ENCODE measurements around the gene C19orf81.

The C19orf81 gene

DNA sequence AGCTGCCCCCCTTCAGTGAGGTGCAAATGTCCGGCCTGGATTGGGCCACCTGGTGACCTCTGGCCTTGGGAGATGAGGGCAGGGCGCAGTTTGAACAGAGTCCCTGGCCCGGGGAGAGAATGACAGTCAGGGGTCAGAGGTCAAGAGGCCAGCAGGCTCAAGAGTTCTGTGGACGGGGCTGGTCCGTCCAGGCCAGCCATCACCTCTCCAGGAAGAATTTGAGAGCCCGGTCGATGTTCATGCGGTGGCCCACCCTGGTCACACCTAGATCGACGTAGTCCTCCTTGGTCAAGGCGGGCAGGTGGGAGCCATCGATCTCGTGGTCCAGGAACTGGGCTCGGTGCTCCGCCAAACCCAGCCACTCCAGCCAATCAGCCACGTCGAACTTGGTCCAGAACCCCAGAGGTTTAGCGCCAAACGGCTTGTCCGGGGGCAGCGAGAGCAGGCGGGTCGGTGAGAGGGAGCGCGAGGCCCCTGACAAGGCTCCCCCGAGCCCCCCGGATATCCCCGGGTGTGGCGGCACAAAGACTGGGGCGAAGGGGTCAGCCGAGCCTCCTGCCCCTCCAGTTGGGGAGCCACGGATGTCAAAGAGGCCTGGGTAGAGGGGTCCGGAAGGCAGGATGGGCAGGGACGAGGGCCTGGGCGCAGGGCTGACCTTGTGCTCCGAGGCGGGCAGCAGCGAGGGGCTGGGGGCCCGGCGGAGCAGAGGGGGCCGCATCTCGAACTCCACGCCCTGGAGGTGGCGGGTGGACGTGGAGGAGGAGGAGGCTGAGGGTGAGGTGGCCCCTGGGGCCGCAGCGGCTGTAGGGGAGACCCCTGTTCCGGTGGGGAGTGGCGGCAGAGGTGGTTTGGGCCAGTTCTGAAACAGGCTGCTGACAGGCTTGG is 12.8 kb downstream of the C19orf81 start:
- Histone ChIP-seq H3K4me1 (ENCODE audit: insufficient read depth, low read length) (no peaks in the 10 kb centered on the region), H3K27me3 (ENCODE audit: insufficient read depth, low read length) (peaks cover 12% of the 10 kb centered on the region), H3K27ac (ENCODE audit: low read length) (no peak overlapping the region), H3K4me3 (ENCODE audit: low read length) (no peak overlapping the region), H3K9me3 (ENCODE audit: insufficient read depth, low read depth, low read length) (peaks cover 35% of the 10 kb centered on the region), H3K36me3 (ENCODE audit: insufficient read depth, low read depth, low read length) (no peaks in the 10 kb centered on the region), H3K9ac (ENCODE audit: low read depth, low read length) (no peak overlapping the region)

DNA sequence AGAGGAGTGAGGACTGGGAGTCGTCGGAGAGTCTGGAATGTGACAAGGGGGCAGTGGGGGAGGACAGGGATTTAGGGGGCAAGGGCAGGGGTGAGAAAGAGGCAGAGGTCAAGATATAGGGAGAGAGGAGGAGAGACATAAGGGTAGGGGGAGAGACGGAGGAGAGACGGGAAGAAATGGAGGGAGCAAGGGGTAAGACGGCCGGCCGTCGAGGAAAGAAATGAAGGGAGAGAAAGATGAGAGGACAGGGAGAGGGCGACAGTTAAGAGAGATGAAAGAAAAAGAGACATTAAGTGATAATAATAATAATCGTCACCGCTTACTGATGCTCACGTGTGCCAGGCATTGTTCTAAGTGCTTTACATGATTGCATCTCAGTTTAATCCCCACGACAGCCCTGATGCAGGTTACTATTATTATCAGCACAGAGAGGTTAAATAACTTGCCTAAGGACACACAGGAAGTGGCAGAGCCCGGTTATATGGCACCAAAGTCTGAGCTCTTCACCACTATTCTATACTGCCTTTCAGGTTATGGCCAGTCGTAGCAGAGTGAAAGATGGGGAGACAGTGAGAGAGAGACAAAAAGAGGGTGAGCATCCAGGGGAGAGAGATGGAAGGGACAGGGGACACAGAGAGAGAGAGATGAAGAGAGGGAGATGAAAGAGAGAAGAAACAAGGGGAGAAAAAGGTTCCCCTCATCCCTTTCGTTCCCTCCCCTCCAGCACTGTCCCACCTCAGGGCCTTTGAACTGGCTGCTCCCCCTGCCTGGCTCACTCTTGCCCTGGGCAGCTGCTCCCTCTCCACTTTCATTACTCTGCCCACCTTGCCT is 13.6 kb downstream of the C19orf81 start:
- H3K27ac ChIP-seq (ENCODE audit: low read length): no peak overlapping the region
- H3K4me3 ChIP-seq (ENCODE audit: low read length): no peak overlapping the region
- H3K9me3 ChIP-seq (ENCODE audit: insufficient read depth, low read depth, low read length): peaks cover 28% of the 10 kb centered on the region
- no peaks in the 10 kb centered on the region for H3K36me3 ChIP-seq (ENCODE audit: insufficient read depth, low read depth, low read length)
- H3K9ac ChIP-seq (ENCODE audit: low read depth, low read length): no peak overlapping the region
- no peaks in the 10 kb centered on the region for H3K4me1 ChIP-seq (ENCODE audit: insufficient read depth, low read length)
- H3K27me3 ChIP-seq (ENCODE audit: insufficient read depth, low read length): peaks cover 21% of the 10 kb centered on the region

DNA sequence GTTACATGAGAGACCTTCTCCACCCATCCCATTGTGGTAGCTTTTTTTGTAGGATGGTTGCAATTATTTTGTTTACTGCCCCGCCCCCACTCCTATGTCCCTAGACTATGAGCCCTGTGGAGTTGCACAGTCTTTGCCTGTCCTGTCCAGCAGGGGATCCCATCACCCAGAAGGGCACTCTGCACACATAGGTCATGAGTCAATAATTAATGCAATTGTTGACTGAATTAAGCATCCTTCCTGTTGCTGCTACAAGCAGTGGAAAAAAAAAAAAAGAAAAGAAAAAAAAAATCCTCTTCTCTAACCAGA is 14.2 kb downstream of the C19orf81 start:
- Histone ChIP-seq H3K36me3 (ENCODE audit: insufficient read depth, low read depth, low read length) (no peaks in the 10 kb centered on the region), H3K4me1 (ENCODE audit: insufficient read depth, low read length) (no peaks in the 10 kb centered on the region), H3K4me3 (ENCODE audit: low read length) (no peak overlapping the region), H3K27me3 (ENCODE audit: insufficient read depth, low read length) (peaks cover 26% of the 10 kb centered on the region), H3K9me3 (ENCODE audit: insufficient read depth, low read depth, low read length) (peaks cover 28% of the 10 kb centered on the region), H3K9ac (ENCODE audit: low read depth, low read length) (no peak overlapping the region), H3K27ac (ENCODE audit: low read length) (no peak overlapping the region)

DNA sequence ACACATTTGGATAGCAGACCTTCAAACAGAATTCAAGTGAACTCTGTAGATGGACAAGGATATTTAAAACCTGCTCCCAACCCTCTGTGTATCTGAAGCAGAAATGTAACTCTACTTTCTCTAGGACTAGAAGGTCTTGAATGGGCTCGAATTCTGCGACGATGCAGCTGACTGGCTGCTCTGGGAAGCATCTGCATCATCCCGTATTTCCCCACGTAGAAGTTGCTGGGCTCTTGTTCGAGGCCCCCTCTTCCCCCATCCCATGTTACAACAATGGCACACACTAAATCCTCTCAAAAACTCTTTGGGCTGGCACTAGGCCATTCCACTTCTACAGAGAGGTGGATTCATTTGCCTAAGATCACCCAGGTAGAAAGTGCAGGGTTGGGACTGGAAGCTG is 15.0 kb downstream of the C19orf81 start:
- H3K27ac ChIP-seq (ENCODE audit: low read length): no peak overlapping the region
- no peaks in the 10 kb centered on the region for H3K4me1 ChIP-seq (ENCODE audit: insufficient read depth, low read length)
- no peak overlapping the region for H3K9ac ChIP-seq (ENCODE audit: low read depth, low read length)
- no peak overlapping the region for H3K4me3 ChIP-seq (ENCODE audit: low read length)
- H3K36me3 ChIP-seq (ENCODE audit: insufficient read depth, low read depth, low read length): no peaks in the 10 kb centered on the region
- peaks cover 33% of the 10 kb centered on the region for H3K27me3 ChIP-seq (ENCODE audit: insufficient read depth, low read length)
- peaks cover 31% of the 10 kb centered on the region for H3K9me3 ChIP-seq (ENCODE audit: insufficient read depth, low read depth, low read length)

DNA sequence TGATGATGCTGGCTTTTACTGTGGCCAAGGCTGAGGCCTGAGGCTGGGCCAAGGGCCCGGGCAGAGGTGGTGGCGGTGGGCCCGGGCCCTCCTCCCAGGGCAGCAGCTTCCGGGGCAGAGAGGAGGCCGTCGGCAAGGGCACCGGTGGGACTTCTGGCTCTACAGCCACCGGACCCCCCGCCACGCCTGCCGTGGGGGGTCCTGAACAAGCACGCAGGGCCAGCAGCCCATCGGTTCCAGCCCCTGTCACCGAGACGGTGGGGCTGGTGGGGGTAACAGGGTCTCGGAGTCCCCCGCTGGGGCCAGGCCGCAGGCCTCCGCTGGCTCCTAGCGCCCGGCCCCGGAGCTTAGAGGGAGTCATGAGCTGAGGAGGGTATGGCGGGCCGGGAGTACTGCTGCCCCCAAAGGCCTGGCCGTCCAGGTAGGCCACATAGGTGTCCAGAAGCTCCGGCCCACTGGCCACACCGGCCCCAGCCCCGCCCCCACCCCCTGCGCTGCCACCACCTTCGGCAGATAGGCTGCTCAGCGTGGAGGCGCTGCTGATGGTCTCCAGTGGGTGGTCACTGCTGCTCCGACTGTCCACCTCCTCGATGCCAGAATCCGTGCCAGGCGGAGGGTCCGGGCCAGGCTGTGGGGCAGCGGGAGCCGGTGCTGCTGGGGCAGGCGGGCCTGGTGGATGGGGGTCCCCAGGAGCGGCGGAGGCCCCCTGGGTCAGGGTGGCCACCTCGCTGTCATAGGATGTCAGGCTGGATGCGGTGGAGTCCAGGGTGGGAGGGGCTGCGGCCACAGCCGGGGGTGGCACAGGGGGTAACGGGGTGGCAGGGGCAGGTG is 17.3 kb downstream of the C19orf81 start:
- Histone ChIP-seq H3K9me3 (ENCODE audit: insufficient read depth, low read depth, low read length) (peaks cover 31% of the 10 kb centered on the region), H3K27ac (ENCODE audit: low read length) (no peak overlapping the region), H3K9ac (ENCODE audit: low read depth, low read length) (no peak overlapping the region), H3K36me3 (ENCODE audit: insufficient read depth, low read depth, low read length) (no peaks in the 10 kb centered on the region), H3K4me3 (ENCODE audit: low read length) (no peak overlapping the region), H3K27me3 (ENCODE audit: insufficient read depth, low read length) (peaks cover 49% of the 10 kb centered on the region), H3K4me1 (ENCODE audit: insufficient read depth, low read length) (no peaks in the 10 kb centered on the region)

DNA sequence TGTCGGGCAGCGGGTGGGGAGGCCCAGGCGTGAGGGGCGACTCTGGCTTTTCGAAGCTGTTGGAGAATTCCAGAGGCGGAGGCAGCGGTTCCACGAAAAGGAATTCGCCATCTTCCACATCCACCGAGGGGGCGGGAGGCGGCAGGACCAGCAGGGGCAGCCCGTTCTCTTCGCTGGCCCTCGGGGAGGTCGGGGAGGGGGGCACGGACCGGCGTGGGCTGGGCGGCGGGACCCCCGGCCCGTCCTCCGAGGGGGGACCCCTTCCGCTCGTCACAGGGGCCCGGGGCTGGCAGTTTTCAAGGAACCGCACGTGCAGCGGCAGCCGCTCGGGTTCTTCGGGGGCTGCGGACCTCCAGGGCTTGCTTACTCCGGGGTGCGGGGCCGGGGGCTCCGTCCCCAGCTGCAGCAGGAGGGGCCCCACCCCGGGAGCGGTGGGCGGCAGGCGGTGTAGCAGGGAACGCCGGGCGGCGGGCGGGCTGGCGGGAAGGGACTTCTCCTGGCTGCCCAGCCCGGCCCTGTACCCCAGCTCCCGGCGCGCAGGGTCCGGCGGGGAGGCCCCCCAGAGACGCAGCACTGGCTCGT is 18.0 kb downstream of the C19orf81 start:
- H3K36me3 ChIP-seq (ENCODE audit: insufficient read depth, low read depth, low read length): no peaks in the 10 kb centered on the region
- H3K27ac ChIP-seq (ENCODE audit: low read length): no peak overlapping the region
- peaks cover 31% of the 10 kb centered on the region for H3K9me3 ChIP-seq (ENCODE audit: insufficient read depth, low read depth, low read length)
- H3K4me1 ChIP-seq (ENCODE audit: insufficient read depth, low read length): no peaks in the 10 kb centered on the region
- peaks cover 53% of the 10 kb centered on the region for H3K27me3 ChIP-seq (ENCODE audit: insufficient read depth, low read length)
- H3K4me3 ChIP-seq (ENCODE audit: low read length): no peak overlapping the region
- H3K9ac ChIP-seq (ENCODE audit: low read depth, low read length): no peak overlapping the region

DNA sequence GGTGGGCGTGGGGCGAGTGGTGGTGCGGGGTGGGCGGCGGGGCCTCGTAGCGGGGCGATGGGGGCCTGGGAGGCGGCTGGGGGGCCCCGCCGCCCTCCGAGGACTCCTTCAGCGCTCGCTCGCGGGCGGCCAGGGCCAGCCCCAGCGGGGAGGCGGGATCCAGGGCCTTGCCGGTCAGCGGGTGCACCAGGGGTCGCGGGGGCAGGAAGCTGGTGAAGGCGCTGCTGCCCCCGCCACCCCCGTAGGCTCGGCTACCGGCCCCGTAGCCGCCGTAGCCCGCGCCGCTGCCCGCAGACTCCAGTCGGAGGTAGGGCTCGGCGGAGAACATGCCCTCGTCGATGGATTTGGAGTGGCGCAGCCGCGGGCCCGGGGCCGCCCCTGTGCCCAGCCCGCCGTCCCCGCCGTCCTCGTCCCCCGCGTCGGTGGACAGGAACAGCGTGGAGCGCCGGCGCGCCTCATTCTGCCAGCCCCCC is 18.6 kb downstream of the C19orf81 start:
- no peaks in the 10 kb centered on the region for H3K4me1 ChIP-seq (ENCODE audit: insufficient read depth, low read length)
- H3K4me3 ChIP-seq (ENCODE audit: low read length): no peak overlapping the region
- no peak overlapping the region for H3K9ac ChIP-seq (ENCODE audit: low read depth, low read length)

DNA sequence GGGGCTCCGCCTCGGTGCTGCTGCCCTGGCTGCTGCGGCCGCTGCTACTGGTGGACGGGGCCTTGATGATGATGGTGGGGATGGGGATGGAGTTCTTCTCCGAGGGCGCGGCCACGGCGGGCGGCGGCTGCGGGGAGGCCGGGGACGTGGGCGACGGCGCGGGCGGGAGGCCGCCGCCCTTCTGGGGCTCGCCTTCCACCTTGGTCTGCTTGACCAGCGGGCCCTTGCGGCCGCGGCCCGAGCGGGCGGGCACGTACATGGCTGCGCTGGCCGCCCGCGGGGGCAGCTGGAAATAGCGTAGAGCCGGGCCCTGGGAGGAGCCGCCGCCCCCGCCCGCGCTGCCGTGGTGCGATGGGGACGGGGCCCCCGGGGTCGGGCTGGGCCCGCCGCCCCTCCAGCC is 19.2 kb downstream of the C19orf81 start:
- Histone ChIP-seq H3K27me3 (ENCODE audit: insufficient read depth, low read length) (peaks cover 63% of the 10 kb centered on the region), H3K9me3 (ENCODE audit: insufficient read depth, low read depth, low read length) (peaks cover 30% of the 10 kb centered on the region), H3K36me3 (ENCODE audit: insufficient read depth, low read depth, low read length) (no peaks in the 10 kb centered on the region), H3K4me1 (ENCODE audit: insufficient read depth, low read length) (no peaks in the 10 kb centered on the region), H3K9ac (ENCODE audit: low read depth, low read length) (no peak overlapping the region), H3K27ac (ENCODE audit: low read length) (no peak overlapping the region), H3K4me3 (ENCODE audit: low read length) (no peak overlapping the region)

More for the DNA sequence above, 18.6 kb downstream of the C19orf81 start:
- H3K27ac ChIP-seq (ENCODE audit: low read length): no peak overlapping the region
- H3K9me3 ChIP-seq (ENCODE audit: insufficient read depth, low read depth, low read length): peaks cover 34% of the 10 kb centered on the region
- no peaks in the 10 kb centered on the region for H3K36me3 ChIP-seq (ENCODE audit: insufficient read depth, low read depth, low read length)
- peaks cover 57% of the 10 kb centered on the region for H3K27me3 ChIP-seq (ENCODE audit: insufficient read depth, low read length)

DNA sequence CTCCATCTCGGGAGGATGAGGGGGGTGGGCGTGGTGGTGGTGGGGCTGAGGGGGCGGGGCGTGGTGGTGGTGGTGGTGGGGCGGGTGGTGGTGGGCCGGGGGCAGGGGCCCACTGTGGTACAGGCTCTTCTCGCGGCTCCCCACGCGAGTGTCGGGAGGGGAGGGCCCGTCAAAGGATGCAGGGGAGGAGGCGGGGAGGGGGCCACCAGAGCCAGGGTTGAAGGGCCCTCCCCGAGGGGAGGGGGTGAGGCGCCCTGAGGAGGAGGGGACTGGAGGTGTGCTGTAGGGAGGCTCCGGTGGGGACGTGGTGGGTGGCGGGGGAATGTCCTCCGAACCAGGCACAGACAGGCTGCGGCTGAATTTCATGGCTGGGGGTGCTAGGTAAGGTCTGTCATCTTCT is 19.6 kb downstream of the C19orf81 start:
- H3K9me3 ChIP-seq (ENCODE audit: insufficient read depth, low read depth, low read length): peaks cover 29% of the 10 kb centered on the region
- H3K27me3 ChIP-seq (ENCODE audit: insufficient read depth, low read length): peaks cover 65% of the 10 kb centered on the region
- H3K36me3 ChIP-seq (ENCODE audit: insufficient read depth, low read depth, low read length): no peaks in the 10 kb centered on the region
- H3K9ac ChIP-seq (ENCODE audit: low read depth, low read length): no peak overlapping the region
- H3K4me3 ChIP-seq (ENCODE audit: low read length): no peak overlapping the region
- H3K4me1 ChIP-seq (ENCODE audit: insufficient read depth, low read length): no peaks in the 10 kb centered on the region
- no peak overlapping the region for H3K27ac ChIP-seq (ENCODE audit: low read length)

DNA sequence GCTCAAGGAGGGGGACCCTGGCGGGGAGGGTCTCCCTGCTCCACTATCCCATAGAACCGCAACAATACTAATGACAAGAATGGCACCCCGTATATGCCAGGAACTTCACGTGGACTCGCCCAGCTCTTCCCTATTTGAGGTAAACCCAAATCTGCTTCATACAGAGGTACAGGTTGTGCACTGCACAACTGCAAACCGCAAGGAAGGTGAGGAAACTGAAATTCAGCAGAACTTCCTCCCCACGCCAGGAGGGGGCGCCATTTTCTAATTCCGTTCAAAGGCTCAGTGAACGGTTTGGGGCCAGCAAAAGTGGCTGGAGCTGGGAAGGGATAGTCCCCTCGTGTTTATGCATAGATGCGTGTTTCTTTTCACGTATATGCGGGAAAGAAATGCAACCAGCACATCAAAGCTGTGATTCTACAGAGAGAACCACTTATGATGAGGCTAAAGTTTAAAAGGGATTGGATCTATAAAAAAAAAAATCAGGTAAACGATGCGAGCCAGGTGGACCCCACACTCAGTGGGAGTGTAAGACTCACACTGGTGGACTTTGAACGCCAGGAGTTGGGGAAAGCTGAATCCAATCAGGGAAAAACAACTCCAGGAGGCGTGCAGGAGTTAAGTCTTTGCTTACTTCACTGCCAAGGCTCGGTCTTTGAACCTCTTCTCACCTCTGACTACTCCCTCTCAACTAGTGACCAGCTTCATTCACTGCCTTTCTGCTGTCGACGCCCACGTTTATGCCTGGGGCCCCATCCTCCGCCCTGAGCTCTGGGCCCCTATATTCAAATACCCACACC is 20.3 kb downstream of the C19orf81 start:
- no peak overlapping the region for H3K9ac ChIP-seq (ENCODE audit: low read depth, low read length)
- H3K27ac ChIP-seq (ENCODE audit: low read length): no peak overlapping the region
- H3K9me3 ChIP-seq (ENCODE audit: insufficient read depth, low read depth, low read length): peaks cover 23% of the 10 kb centered on the region
- no peak overlapping the region for H3K4me3 ChIP-seq (ENCODE audit: low read length)
- H3K27me3 ChIP-seq (ENCODE audit: insufficient read depth, low read length): peaks cover 65% of the 10 kb centered on the region
- H3K4me1 ChIP-seq (ENCODE audit: insufficient read depth, low read length): no peaks in the 10 kb centered on the region
- H3K36me3 ChIP-seq (ENCODE audit: insufficient read depth, low read depth, low read length): no peaks in the 10 kb centered on the region

DNA sequence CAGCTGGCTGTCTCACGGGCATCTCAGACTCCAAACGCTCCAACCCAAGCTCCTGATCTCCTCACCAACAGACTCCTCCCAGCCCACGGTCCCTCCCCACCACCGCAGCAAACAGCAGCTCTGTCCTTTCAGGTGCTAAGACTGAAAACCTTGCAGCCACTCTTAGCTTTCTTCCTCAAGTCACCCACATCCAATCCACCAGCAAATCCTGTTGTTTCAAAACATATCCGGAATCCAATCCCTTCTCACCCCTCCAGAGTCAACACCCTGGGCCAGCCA is 20.8 kb downstream of the C19orf81 start:
- Histone ChIP-seq H3K9ac (ENCODE audit: low read depth, low read length) (no peak overlapping the region), H3K4me1 (ENCODE audit: insufficient read depth, low read length) (no peaks in the 10 kb centered on the region), H3K36me3 (ENCODE audit: insufficient read depth, low read depth, low read length) (no peaks in the 10 kb centered on the region), H3K27me3 (ENCODE audit: insufficient read depth, low read length) (peaks cover 65% of the 10 kb centered on the region), H3K9me3 (ENCODE audit: insufficient read depth, low read depth, low read length) (peaks cover 22% of the 10 kb centered on the region), H3K27ac (ENCODE audit: low read length) (no peak overlapping the region), H3K4me3 (ENCODE audit: low read length) (no peak overlapping the region)

Measured in iPS-20b (cell line).